ENCODE measurements around the gene INF2. TPM values are rescaled to one million over a fixed set of nuclear protein-coding genes. Genes with fewer than 3 reads are reported as not detected.

The INF2 gene
- total and polyA plus RNA-seq, 9 of the 15 experiments (the other 6 are each of a cell fraction or from before 2014, with no cell fraction given), result 0.56 to 31.3 (median 7.8) TPM

GRCh38 chr14:104752423-104752734 lies 63.0 kb downstream of the INF2 start (continued):
- no peak for TF ChIP-seq CLOCK (CRISPR knock-in tag; IDR thresholded peaks at IDR 0.05; ENCODE audit: borderline replicate concordance)
- TF ChIP-seq TCFL5 (CRISPR knock-in tag; conservative IDR thresholded peaks at IDR 0.05), result no peak
- TF ChIP-seq ZNF165 (CRISPR knock-in tag; IDR thresholded peaks at IDR 0.05; ENCODE audit: borderline replicate concordance), result no peak
- TF ChIP-seq SMARCC2 (IDR thresholded peaks at IDR 0.05; ENCODE audit: low read depth), result no peak
- TF ChIP-seq ZNF551 (CRISPR knock-in tag; IDR thresholded peaks at IDR 0.05), result no peak
- TF ChIP-seq TFAM (CRISPR knock-in tag; conservative IDR thresholded peaks at IDR 0.05), result no peak
- TF ChIP-seq PHB (CRISPR knock-in tag; IDR thresholded peaks at IDR 0.05), result no peak
- TF ChIP-seq NCOR1 (IDR thresholded peaks at IDR 0.05), result no peak
- TF ChIP-seq ZFX (CRISPR knock-in tag; IDR thresholded peaks at IDR 0.05), result no peak
- TF ChIP-seq CHCHD3 (CRISPR knock-in tag; IDR thresholded peaks at IDR 0.05), result no peak
- no peak for TF ChIP-seq GTF2A2 (tag; IDR thresholded peaks at IDR 0.05)
- TF ChIP-seq TAF15 (IDR thresholded peaks at IDR 0.05; ENCODE audit: low read depth, low read length), result no peak
- TF ChIP-seq TBL1XR1 (IDR thresholded peaks at IDR 0.05; ENCODE audit: low read length in 2 of 2), result no peak
- TF ChIP-seq EZH2 (IDR thresholded peaks at IDR 0.05; ENCODE audit: borderline replicate concordance, low read depth, low read length), result no peak
- TF ChIP-seq ZNF398 (CRISPR knock-in tag; IDR thresholded peaks at IDR 0.05), result no peak
- TF ChIP-seq BCOR (IDR thresholded peaks at IDR 0.05), result 0 out of 2 replicates have a peak, but pooled peaks have one; percentile 13
- no peak for TF ChIP-seq ZNF583 (CRISPR knock-in tag; IDR thresholded peaks at IDR 0.05)
- no peak for TF ChIP-seq ZNF253 (CRISPR knock-in tag; conservative IDR thresholded peaks at IDR 0.05)
- TF ChIP-seq SOX6 (IDR thresholded peaks at IDR 0.05), result no peak
- no peak for TF ChIP-seq TSC22D4 (tag; IDR thresholded peaks at IDR 0.05)
- no peak for TF ChIP-seq CHD2 (IDR thresholded peaks at IDR 0.05; ENCODE audit: low read depth, low read length)
- TF ChIP-seq ZNF41 (CRISPR knock-in tag; conservative IDR thresholded peaks at IDR 0.05), result no peak
- peak; percentile 49 for TF ChIP-seq SAP30 (IDR thresholded peaks at IDR 0.05; ENCODE audit: borderline replicate concordance, insufficient read depth, low read depth, low read length, poor library complexity, severe bottlenecking)
- TF ChIP-seq FOXJ2 (tag; IDR thresholded peaks at IDR 0.05), result no peak
- TF ChIP-seq CTCF (IDR thresholded peaks at IDR 0.05 in 2 of 3, conservative IDR thresholded peaks at IDR 0.05 in 1 of 3; ENCODE audit: insufficient read depth in 2 of 3, low read depth in 1 of 3, low read length in 3 of 3), result no peak
- no peak; the same call in 1 of the 2 replicates for TF ChIP-seq MYBL2 (IDR thresholded peaks at IDR 0.05; ENCODE audit: low read depth)
- TF ChIP-seq MYBL2 (CRISPR knock-in tag; IDR thresholded peaks at IDR 0.05; ENCODE audit: borderline replicate concordance), result no peak

All from K562 (cell line).